ENCODE results near the gene FER. TPM values are rescaled to one million over a fixed set of nuclear protein-coding genes. Genes with fewer than 3 reads are reported as not detected.

FER gene
- total RNA-seq, 1 donor from 2014 or later, result 35.3 TPM

GRCh38 chr5:109196823-109197160 lies 449.1 kb downstream of the FER start:
- H3K9me3 ChIP-seq, result no peaks in the 10 kb centered on the region

GRCh38 chr5:109199289-109199688 lies 451.6 kb downstream of the FER start:
- intact Hi-C loops (cut with DNase I), result no loop called here
- ATAC-seq, result peak in 1 of 2 donors; percentile 29
- no peak overlapping the region for H3K27ac ChIP-seq
- no peaks in the 10 kb centered on the region for H3K36me3 ChIP-seq
- no peak for TF ChIP-seq CTCF (IDR thresholded peaks at IDR 0.05)
- no peak for DNase-seq
- H3K4me3 ChIP-seq, result no peak overlapping the region
- H3K4me1 ChIP-seq, result no peaks in the 10 kb centered on the region
- H3K27me3 ChIP-seq (ENCODE audit: low read depth), result no peaks in the 10 kb centered on the region
- H3K9me3 ChIP-seq, result no peaks in the 10 kb centered on the region

More at GRCh38 chr5:109196823-109197160, 449.1 kb downstream of the FER start:
- intact Hi-C loops (cut with DNase I), result no loop called here
- no peaks in the 10 kb centered on the region for H3K27me3 ChIP-seq (ENCODE audit: low read depth)
- H3K4me3 ChIP-seq, result no peak overlapping the region
- no peak overlapping the region for H3K27ac ChIP-seq
- DNase-seq (no peak), ATAC-seq (no peak)
- no peak for TF ChIP-seq CTCF (IDR thresholded peaks at IDR 0.05)
- H3K36me3 ChIP-seq, result no peaks in the 10 kb centered on the region
- H3K4me1 ChIP-seq, result peaks cover under 1% of the 10 kb centered on the region

- peaks cover 3% of the 10 kb centered on the region for H3K9me3 ChIP-seq
- DNase-seq (no peak), ATAC-seq (no peak)
- TF ChIP-seq CTCF (IDR thresholded peaks at IDR 0.05), result no peak
- H3K36me3 ChIP-seq, result no peaks in the 10 kb centered on the region
- H3K4me3 ChIP-seq, result no peak overlapping the region
- intact Hi-C loops (cut with DNase I), result no loop called here
- no peaks in the 10 kb centered on the region for H3K4me1 ChIP-seq
- no peaks in the 10 kb centered on the region for H3K27me3 ChIP-seq (ENCODE audit: low read depth)
- H3K27ac ChIP-seq, result no peak overlapping the region
Measured at GRCh38 chr5:109199799-109200620, 452.3 kb downstream of the FER start.

- H3K9me3 ChIP-seq, result no peaks in the 10 kb centered on the region
- H3K36me3 ChIP-seq, result no peaks in the 10 kb centered on the region
- no peak overlapping the region for H3K27ac ChIP-seq
- no peak for ATAC-seq
- H3K4me1 ChIP-seq, result no peaks in the 10 kb centered on the region
- DNase-seq, result no peak
- no peak for TF ChIP-seq CTCF (IDR thresholded peaks at IDR 0.05)
- H3K27me3 ChIP-seq (ENCODE audit: low read depth), result no peaks in the 10 kb centered on the region
- H3K4me3 ChIP-seq, result no peak overlapping the region
- intact Hi-C loops (cut with DNase I), result no loop called here
Measured at GRCh38 chr5:109215040-109215439, 467.3 kb downstream of the FER start.

- DNase-seq (no peak), ATAC-seq (no peak)
- H3K4me3 ChIP-seq, result no peak overlapping the region
- no peaks in the 10 kb centered on the region for H3K4me1 ChIP-seq
- H3K9me3 ChIP-seq, result no peaks in the 10 kb centered on the region
- no peak overlapping the region for H3K27ac ChIP-seq
- H3K36me3 ChIP-seq, result no peaks in the 10 kb centered on the region
- intact Hi-C loops (cut with DNase I), result no loop called here
- H3K27me3 ChIP-seq (ENCODE audit: low read depth), result no peaks in the 10 kb centered on the region
- TF ChIP-seq CTCF (IDR thresholded peaks at IDR 0.05), result no peak
Measured at GRCh38 chr5:109218818-109219217, 471.1 kb downstream of the FER start.

All from lower lobe of right lung (tissue), 2 donors.